ENCODE data around the gene ADGRB3.
"Not testable (repeated sequence)": the region's sequence is repeated elsewhere in the genome, so short reads cannot be mapped to it uniquely, and the experiment has no call there.

DNA sequence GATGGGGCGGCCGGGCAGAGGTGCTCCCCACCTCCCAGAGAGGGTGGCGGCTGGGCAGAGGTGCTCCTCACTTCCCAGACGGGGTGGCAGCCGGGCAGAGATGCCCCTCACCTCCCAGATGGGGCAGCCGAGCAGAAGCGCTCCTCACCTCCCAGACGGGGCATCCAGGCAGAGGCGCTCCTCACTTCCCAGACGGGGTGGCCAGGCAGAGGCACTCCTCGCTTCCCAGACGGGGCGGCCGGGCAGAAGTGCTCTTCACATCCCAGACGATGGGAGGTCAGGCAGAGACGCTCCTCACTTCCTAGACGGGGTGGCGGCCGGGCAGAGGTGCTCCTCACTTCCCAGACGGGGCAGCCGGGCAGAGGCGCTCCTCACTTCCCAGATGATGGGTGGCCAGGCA lies 798.0 kb downstream of the ADGRB3 start:
- TF ChIP-seq POLR2A, EP300 (IDR thresholded peaks at IDR 0.05): not testable (repeated sequence)
- TF ChIP-seq, protein P1, sequence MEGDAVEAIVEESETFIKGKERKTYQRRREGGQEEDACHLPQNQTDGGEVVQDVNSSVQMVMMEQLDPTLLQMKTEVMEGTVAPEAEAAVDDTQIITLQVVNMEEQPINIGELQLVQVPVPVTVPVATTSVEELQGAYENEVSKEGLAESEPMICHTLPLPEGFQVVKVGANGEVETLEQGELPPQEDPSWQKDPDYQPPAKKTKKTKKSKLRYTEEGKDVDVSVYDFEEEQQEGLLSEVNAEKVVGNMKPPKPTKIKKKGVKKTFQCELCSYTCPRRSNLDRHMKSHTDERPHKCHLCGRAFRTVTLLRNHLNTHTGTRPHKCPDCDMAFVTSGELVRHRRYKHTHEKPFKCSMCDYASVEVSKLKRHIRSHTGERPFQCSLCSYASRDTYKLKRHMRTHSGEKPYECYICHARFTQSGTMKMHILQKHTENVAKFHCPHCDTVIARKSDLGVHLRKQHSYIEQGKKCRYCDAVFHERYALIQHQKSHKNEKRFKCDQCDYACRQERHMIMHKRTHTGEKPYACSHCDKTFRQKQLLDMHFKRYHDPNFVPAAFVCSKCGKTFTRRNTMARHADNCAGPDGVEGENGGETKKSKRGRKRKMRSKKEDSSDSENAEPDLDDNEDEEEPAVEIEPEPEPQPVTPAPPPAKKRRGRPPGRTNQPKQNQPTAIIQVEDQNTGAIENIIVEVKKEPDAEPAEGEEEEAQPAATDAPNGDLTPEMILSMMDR (IDR thresholded peaks at IDR 0.05): not testable (repeated sequence)
